NCI-H128 (cell line): Measurements from ENCODE around the gene GABBR2.
A peak's percentile ranks its signal among the peaks of the same experiment; 100 is the strongest.

ENCODE experiments used
- DNase-seq: peaks from one replicate; lab custom pipeline; 2025; ENCODE audit not compliant: unreplicated experiment; lab: John Stamatoyannopoulos, UW

The GABBR2 gene

GRCh38 chr9:98551511-98552286 lies 157.0 kb downstream of the GABBR2 start:
- DNase-seq, result no peak

GRCh38 chr9:98550206-98550820 lies 158.4 kb downstream of the GABBR2 start:
- DNase-seq, result no peak

GRCh38 chr9:98549401-98549800 lies 159.3 kb downstream of the GABBR2 start:
- DNase-seq, result no peak

GRCh38 chr9:98547606-98548005 lies 161.1 kb downstream of the GABBR2 start:
- no peak for DNase-seq

GRCh38 chr9:98545021-98545420 lies 163.7 kb downstream of the GABBR2 start:
- DNase-seq, result no peak

- DNase-seq, result no peak
Measured at GRCh38 chr9:98541684-98542230, 167.0 kb downstream of the GABBR2 start.

GRCh38 chr9:98540476-98540875 lies 168.3 kb downstream of the GABBR2 start:
- no peak for DNase-seq

- no peak for DNase-seq
Measured at GRCh38 chr9:98539954-98540353, 168.8 kb downstream of the GABBR2 start.

- DNase-seq, result peak; percentile 91
Measured at GRCh38 chr9:98538626-98539031, 170.1 kb downstream of the GABBR2 start.

- DNase-seq, result no peak
Measured at GRCh38 chr9:98538203-98538602, 170.5 kb downstream of the GABBR2 start.

- DNase-seq, result no peak
Measured at GRCh38 chr9:98536542-98537173, 172.1 kb downstream of the GABBR2 start.

GRCh38 chr9:98533866-98534265 lies 174.9 kb downstream of the GABBR2 start:
- DNase-seq, result no peak

GRCh38 chr9:98533132-98533531 lies 175.6 kb downstream of the GABBR2 start:
- no peak for DNase-seq

GRCh38 chr9:98532574-98532973 lies 176.2 kb downstream of the GABBR2 start:
- no peak for DNase-seq

- no peak for DNase-seq
Measured at GRCh38 chr9:98532147-98532546, 176.6 kb downstream of the GABBR2 start.

GRCh38 chr9:98530806-98531386 lies 177.8 kb downstream of the GABBR2 start:
- DNase-seq, result no peak

GRCh38 chr9:98530275-98530674 lies 178.5 kb downstream of the GABBR2 start:
- no peak for DNase-seq

GRCh38 chr9:98529841-98530240 lies 178.9 kb downstream of the GABBR2 start:
- no peak for DNase-seq

- DNase-seq, result no peak
Measured at GRCh38 chr9:98523231-98523901, 185.4 kb downstream of the GABBR2 start.

GRCh38 chr9:98522487-98522886 lies 186.2 kb downstream of the GABBR2 start:
- DNase-seq, result no peak

- DNase-seq, result no peak
Measured at GRCh38 chr9:98521141-98521540, 187.6 kb downstream of the GABBR2 start.
